Liver (tissue), 9 donors: ENCODE data around the gene NLRC5. TPM values are rescaled to one million over a fixed set of nuclear protein-coding genes. Genes with fewer than 3 reads are reported as not detected.

ENCODE experiments used
- DNase-seq: peaks from one replicate; pipeline ENCODE4 v3.0.0-alpha.2; 2017; ENCODE audit warnings: low spot score
- H3K27ac ChIP-seq, 2 donors: one replicate each; pipeline ENCODE4 v1.7.0; 2013; ENCODE audit warnings: inconsistent platforms in 2 of 2, low read length in 2 of 2, control low read depth in 1 of 2, low read depth in 1 of 2, mild to moderate bottlenecking in 1 of 2
- H3K27me3 ChIP-seq, 4 donors: one replicate each; pipeline versions ENCODE4 v1.6.1 to v1.7.0; 2013; ENCODE audit warnings: low read length in 3 of 4, inconsistent platforms in 1 of 4, mild to moderate bottlenecking in 1 of 4, moderate library complexity in 1 of 4; ENCODE audit not compliant: control insufficient read depth in 4 of 4, insufficient read depth in 4 of 4
- H3K36me3 ChIP-seq, 4 donors: one replicate each; pipeline versions ENCODE4 v1.6.1 to v1.7.0; 2013; ENCODE audit warnings: low read length in 3 of 4, mild to moderate bottlenecking in 3 of 4, low read depth in 1 of 4, moderate library complexity in 1 of 4; ENCODE audit not compliant: control insufficient read depth in 4 of 4, insufficient read depth in 3 of 4
- H3K4me1 ChIP-seq, 4 donors: one replicate each; pipeline versions ENCODE4 v1.6.1 to v1.7.0; 2013; ENCODE audit warnings: low read length in 3 of 4, mild to moderate bottlenecking in 3 of 4, moderate library complexity in 1 of 4; ENCODE audit not compliant: control insufficient read depth in 4 of 4, insufficient read depth in 4 of 4
- H3K4me3 ChIP-seq, 3 donors: one replicate each; pipeline versions ENCODE4 v1.6.1 to v1.7.0; 2013; ENCODE audit warnings: low read length in 3 of 3, control low read depth in 1 of 3, low read depth in 1 of 3, mild to moderate bottlenecking in 1 of 3
- H3K9ac ChIP-seq, 2 donors: one replicate each; pipeline ENCODE4 v1.7.0; 2013; ENCODE audit warnings: low read length in 2 of 2, mild to moderate bottlenecking in 2 of 2, moderate library complexity in 2 of 2, control low read depth in 1 of 2, low read depth in 1 of 2
- H3K9me3 ChIP-seq, 4 donors: one replicate each; pipeline versions ENCODE4 v1.6.1 to v1.7.0; 2013; ENCODE audit warnings: low read length in 3 of 4; ENCODE audit not compliant: control insufficient read depth in 4 of 4
- ATF3 ChIP-seq: IDR thresholded peaks from 2 replicates; pipeline ENCODE4 v1.6.1; 2016; ENCODE audit warnings: antibody characterized with exemption
- EGR1 ChIP-seq, 2 donors: IDR thresholded peaks; 2 replicates each; pipeline ENCODE4 v1.6.1; 2016 to 2018; ENCODE audit warnings: antibody characterized with exemption in 2 of 2, low read depth in 2 of 2
- FOXA1 ChIP-seq: IDR thresholded peaks from 2 replicates; pipeline ENCODE4 v1.6.1; 2016; ENCODE audit warnings: antibody characterized with exemption
- FOXA2 ChIP-seq: IDR thresholded peaks from 2 replicates; pipeline ENCODE4 v1.6.1; 2016; ENCODE audit warnings: antibody characterized with exemption
- GABPA ChIP-seq, 2 donors: IDR thresholded peaks in 1 of 2; conservative IDR thresholded peaks in 1 of 2; 2 replicates each; pipeline ENCODE4 v1.6.1; 2016; ENCODE audit warnings: antibody characterized with exemption in 2 of 2, mild to moderate bottlenecking in 1 of 2, moderate library complexity in 1 of 2
- HNF4A ChIP-seq, 2 donors: conservative IDR thresholded peaks; 2 replicates each; pipeline ENCODE4 v1.6.1; 2016; ENCODE audit warnings: antibody characterized with exemption in 2 of 2, mild to moderate bottlenecking in 2 of 2
- HNF4G ChIP-seq: IDR thresholded peaks from 2 replicates; pipeline ENCODE4 v1.6.1; 2016; ENCODE audit warnings: antibody characterized with exemption
- JUND ChIP-seq, 2 donors: IDR thresholded peaks; 2 replicates each; pipeline ENCODE4 v1.6.1; 2016; ENCODE audit warnings: antibody characterized with exemption in 2 of 2
- MAX ChIP-seq: IDR thresholded peaks from 2 replicates; pipeline ENCODE4 v1.6.1; 2016; ENCODE audit warnings: antibody characterized with exemption
- NR2F2 ChIP-seq: IDR thresholded peaks from 2 replicates; pipeline ENCODE4 v1.6.1; 2016; ENCODE audit warnings: antibody characterized with exemption
- RAD21 ChIP-seq, 2 donors: IDR thresholded peaks; 2 replicates each; pipeline ENCODE4 v1.6.1; 2016; ENCODE audit warnings: antibody characterized with exemption in 2 of 2, mild to moderate bottlenecking in 2 of 2
- REST ChIP-seq: IDR thresholded peaks from 2 replicates; pipeline ENCODE4 v1.6.1; 2016; ENCODE audit warnings: antibody characterized with exemption, mild to moderate bottlenecking
- RXRA ChIP-seq, 2 donors: IDR thresholded peaks; 2 replicates each; pipeline ENCODE4 v1.6.1; 2017 to 2018; ENCODE audit warnings: antibody characterized with exemption in 2 of 2, mild to moderate bottlenecking in 1 of 2
- SP1 ChIP-seq: IDR thresholded peaks from 2 replicates; pipeline ENCODE4 v1.6.1; 2018; ENCODE audit warnings: antibody characterized with exemption, mild to moderate bottlenecking
- TAF1 ChIP-seq: conservative IDR thresholded peaks from 2 replicates; pipeline ENCODE4 v1.6.1; 2016; ENCODE audit warnings: antibody characterized with exemption, mild to moderate bottlenecking
- YY1 ChIP-seq: IDR thresholded peaks from 2 replicates; pipeline ENCODE4 v1.6.1; 2016; ENCODE audit warnings: antibody characterized with exemption, mild to moderate bottlenecking
- WGBS: extraction: QIAGEN DNeasy Blood & Tissue Kit; methylation state at CpG from one replicate; pipeline ENCODE4 v1.1.7; 2013; 5-methylcytosine and 5-hydroxymethylcytosine counted together
- polyA plus RNA-seq, 2 donors: library from polyadenylated mRNA; stranded (reverse) in 1 of 2; unstranded in 1 of 2; fragments of 200-250 nt in 1 of 2; fragments of >200 nt in 1 of 2; fragmentation: Nextera tagmentation in 1 of 2; extraction: Ambion mirVana in 1 of 2; gene quantifications; one replicate each; pipeline versions ENCODE4 v1.2.1 to v1.2.3, GENCODE V29; 2013 to 2015
- total RNA-seq, 2 donors: library from RNA; depleted of rRNA; stranded (reverse); fragments of >200 nt; gene quantifications; one replicate each; pipeline ENCODE4 v1.2.3, GENCODE V29; 2014
- TF ChIP-seq, protein P1 (sequence below): fragments of 150-350 bp; IDR thresholded peaks from 2 replicates; pipeline ENCODE4 v1.5.1; 2017; ENCODE audit warnings: improper control_type of control experiment, low read depth, low read length; ENCODE audit not compliant: missing input control
- TF ChIP-seq, protein P2 (sequence below): IDR thresholded peaks from 2 replicates; pipeline ENCODE4 v1.6.1; 2016; ENCODE audit warnings: antibody characterized with exemption
- donor health status: healthy.
- donor health status: healthy.
- donor health status: healthy.
- donor health status: healthy.
- donor health status: healthy.

The NLRC5 gene
- total and polyA plus RNA-seq, 4 donors = 4.7 to 23.3 (median 8.8) TPM

DNA sequence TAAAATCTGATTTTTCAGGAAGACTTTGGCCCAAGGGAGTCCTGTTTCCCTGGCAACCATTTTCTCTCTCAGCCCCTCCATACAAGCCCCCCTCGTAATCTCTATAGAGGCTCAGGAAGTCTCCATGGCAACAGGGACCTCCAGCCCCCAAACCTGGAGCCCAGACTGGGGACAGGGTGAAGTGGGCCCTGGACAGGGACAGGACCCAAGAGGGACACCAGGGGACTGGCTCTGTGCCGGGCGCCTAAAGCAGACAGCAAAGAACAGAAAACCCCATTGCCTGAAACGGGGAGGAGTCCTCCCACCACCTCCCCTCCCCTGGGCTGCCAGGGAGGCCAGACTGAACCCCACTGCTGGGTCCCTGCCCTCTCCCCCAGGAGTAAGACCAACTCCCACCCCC, 143.7 kb downstream of the NLRC5 start:
- H3K4me3 ChIP-seq = no peak overlapping the region
- TF ChIP-seq, protein P1, sequence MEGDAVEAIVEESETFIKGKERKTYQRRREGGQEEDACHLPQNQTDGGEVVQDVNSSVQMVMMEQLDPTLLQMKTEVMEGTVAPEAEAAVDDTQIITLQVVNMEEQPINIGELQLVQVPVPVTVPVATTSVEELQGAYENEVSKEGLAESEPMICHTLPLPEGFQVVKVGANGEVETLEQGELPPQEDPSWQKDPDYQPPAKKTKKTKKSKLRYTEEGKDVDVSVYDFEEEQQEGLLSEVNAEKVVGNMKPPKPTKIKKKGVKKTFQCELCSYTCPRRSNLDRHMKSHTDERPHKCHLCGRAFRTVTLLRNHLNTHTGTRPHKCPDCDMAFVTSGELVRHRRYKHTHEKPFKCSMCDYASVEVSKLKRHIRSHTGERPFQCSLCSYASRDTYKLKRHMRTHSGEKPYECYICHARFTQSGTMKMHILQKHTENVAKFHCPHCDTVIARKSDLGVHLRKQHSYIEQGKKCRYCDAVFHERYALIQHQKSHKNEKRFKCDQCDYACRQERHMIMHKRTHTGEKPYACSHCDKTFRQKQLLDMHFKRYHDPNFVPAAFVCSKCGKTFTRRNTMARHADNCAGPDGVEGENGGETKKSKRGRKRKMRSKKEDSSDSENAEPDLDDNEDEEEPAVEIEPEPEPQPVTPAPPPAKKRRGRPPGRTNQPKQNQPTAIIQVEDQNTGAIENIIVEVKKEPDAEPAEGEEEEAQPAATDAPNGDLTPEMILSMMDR = no peak
- no peak for TF ChIP-seq HNF4A (conservative IDR thresholded peaks at IDR 0.05)
- TF ChIP-seq, protein P2, sequence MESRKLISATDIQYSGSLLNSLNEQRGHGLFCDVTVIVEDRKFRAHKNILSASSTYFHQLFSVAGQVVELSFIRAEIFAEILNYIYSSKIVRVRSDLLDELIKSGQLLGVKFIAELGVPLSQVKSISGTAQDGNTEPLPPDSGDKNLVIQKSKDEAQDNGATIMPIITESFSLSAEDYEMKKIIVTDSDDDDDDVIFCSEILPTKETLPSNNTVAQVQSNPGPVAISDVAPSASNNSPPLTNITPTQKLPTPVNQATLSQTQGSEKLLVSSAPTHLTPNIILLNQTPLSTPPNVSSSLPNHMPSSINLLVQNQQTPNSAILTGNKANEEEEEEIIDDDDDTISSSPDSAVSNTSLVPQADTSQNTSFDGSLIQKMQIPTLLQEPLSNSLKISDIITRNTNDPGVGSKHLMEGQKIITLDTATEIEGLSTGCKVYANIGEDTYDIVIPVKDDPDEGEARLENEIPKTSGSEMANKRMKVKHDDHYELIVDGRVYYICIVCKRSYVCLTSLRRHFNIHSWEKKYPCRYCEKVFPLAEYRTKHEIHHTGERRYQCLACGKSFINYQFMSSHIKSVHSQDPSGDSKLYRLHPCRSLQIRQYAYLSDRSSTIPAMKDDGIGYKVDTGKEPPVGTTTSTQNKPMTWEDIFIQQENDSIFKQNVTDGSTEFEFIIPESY = no peak
- no peak for TF ChIP-seq YY1
- no peak for TF ChIP-seq EGR1 (IDR thresholded peaks at IDR 0.05; ENCODE audit: low read depth in 2 of 2)
- TF ChIP-seq TAF1 = no peak
- no peak for TF ChIP-seq ATF3
- TF ChIP-seq JUND (IDR thresholded peaks at IDR 0.05) = no peak
- TF ChIP-seq RAD21 (IDR thresholded peaks at IDR 0.05) = no peak
- TF ChIP-seq FOXA1 = no peak
- no peak for TF ChIP-seq SP1
- no peak for TF ChIP-seq FOXA2
- no peak for TF ChIP-seq NR2F2
- TF ChIP-seq HNF4G = no peak
- no peak for TF ChIP-seq MAX
- TF ChIP-seq REST = no peak
- no peak for TF ChIP-seq GABPA (IDR thresholded peaks at IDR 0.05 in 1 of 2, conservative IDR thresholded peaks at IDR 0.05 in 1 of 2)
- TF ChIP-seq RXRA (IDR thresholded peaks at IDR 0.05) = no peak
- H3K27me3 ChIP-seq = no peaks in the 10 kb centered on the region
- H3K9ac ChIP-seq = no peak overlapping the region
- no peaks in the 10 kb centered on the region for H3K9me3 ChIP-seq
- H3K36me3 ChIP-seq = no peaks in the 10 kb centered on the region
- H3K27ac ChIP-seq = no peak overlapping the region
- peaks cover 0 to 4% (median 0%) of the 10 kb centered on the region in 4 donors for H3K4me1 ChIP-seq
- 70% methylated on average over 4 of the region's 4 CpGs for WGBS
- no peak for DNase-seq

Other genes starting within 250 kb of the NLRC5 start
- gene SLC12A3, start 124.3 kb upstream of the NLRC5 start, total RNA-seq = under 1 TPM in 1 of 2 donors, not detected in 1; 0.09 TPM
- not detected for gene SLC12A3, start 124.3 kb upstream of the NLRC5 start, polyA plus RNA-seq
- gene HERPUD1, start 57.4 kb upstream of the NLRC5 start, total RNA-seq = 100 to 1,000 TPM in 1 of 2 donors, 10 to 100 TPM in 1; 57.8 to 219 TPM
- gene HERPUD1, start 57.4 kb upstream of the NLRC5 start, polyA plus RNA-seq = 100 to 1,000 TPM in 1 of 2 donors, 10 to 100 TPM in 1; 98.5 to 138 TPM
- gene CETP, start 27.6 kb upstream of the NLRC5 start, total RNA-seq = 10 to 100 TPM in 1 of 2 donors, 1 to 10 TPM in 1; 3.3 to 24.0 TPM
- gene CETP, start 27.6 kb upstream of the NLRC5 start, polyA plus RNA-seq = 1 to 10 TPM; 4.1 to 8.5 TPM
- gene CPNE2, start 103.0 kb downstream of the NLRC5 start, total RNA-seq = 10 to 100 TPM; 10.1 to 11.9 TPM
- gene CPNE2, start 103.0 kb downstream of the NLRC5 start, polyA plus RNA-seq = 10 to 100 TPM in 1 of 2 donors, 1 to 10 TPM in 1; 6.8 to 14.6 TPM
- gene PSME3IP1, start 196.5 kb downstream of the NLRC5 start, total RNA-seq = 10 to 100 TPM; 26.5 to 34.7 TPM
- 10 to 100 TPM; 25.0 to 25.1 TPM for gene PSME3IP1, start 196.5 kb downstream of the NLRC5 start, polyA plus RNA-seq
- 10 to 100 TPM; 21.5 to 27.6 TPM for gene RSPRY1, start 196.8 kb downstream of the NLRC5 start, total RNA-seq
- 10 to 100 TPM; 10.9 to 18.9 TPM for gene RSPRY1, start 196.8 kb downstream of the NLRC5 start, polyA plus RNA-seq